ENCODE data around the gene GRIN3A.
A peak's percentile ranks its signal among the peaks of the same experiment; 100 is the strongest.
"Not testable (repeated sequence)": the region's sequence is repeated elsewhere in the genome, so short reads cannot be mapped to it uniquely, and the experiment has no call there.

GRIN3A gene

GRCh38 chr9:101736717-101737116 lies 1.7 kb downstream of the GRIN3A start:
- in situ Hi-C loops (cut with HindIII; ENCODE audit: low pct_ligation_motif_present, low sequenced_read_pairs): no loop called here
- peak; percentile 40 for DNase-seq
- H3K27ac ChIP-seq: no peak overlapping the region
- TF ChIP-seq CTCF (IDR thresholded peaks at IDR 0.05; ENCODE audit: low read depth, low read length, missing control alignments): no peak
- peaks cover 30% of the 10 kb centered on the region for H3K27me3 ChIP-seq (replicated peaks)
- H3K4me3 ChIP-seq (ENCODE audit: low read depth, low read length): no peak overlapping the region
- H3K36me3 ChIP-seq (replicated peaks): no peaks in the 10 kb centered on the region

- Histone ChIP-seq H3K27me3 (replicated peaks) (peaks cover under 1% of the 10 kb centered on the region), H3K4me3 (ENCODE audit: low read depth, low read length) (no peak overlapping the region), H3K36me3 (replicated peaks) (no peaks in the 10 kb centered on the region), H3K27ac (no peak overlapping the region)
- TF ChIP-seq CTCF (IDR thresholded peaks at IDR 0.05; ENCODE audit: low read depth, low read length, missing control alignments): no peak
- no peak for DNase-seq
- in situ Hi-C loops (cut with HindIII; ENCODE audit: low pct_ligation_motif_present, low sequenced_read_pairs): no loop called here
Measured at GRCh38 chr9:101731429-101731828, 7.0 kb downstream of the GRIN3A start.

- H3K36me3 ChIP-seq (replicated peaks): no peaks in the 10 kb centered on the region
- TF ChIP-seq CTCF (IDR thresholded peaks at IDR 0.05; ENCODE audit: low read depth, low read length, missing control alignments): peak; percentile 68
- in situ Hi-C loops (cut with HindIII; ENCODE audit: low pct_ligation_motif_present, low sequenced_read_pairs): no loop called here
- no peak overlapping the region for H3K27ac ChIP-seq
- no peak overlapping the region for H3K4me3 ChIP-seq (ENCODE audit: low read depth, low read length)
- H3K27me3 ChIP-seq (replicated peaks): no peaks in the 10 kb centered on the region
- peak; percentile 26 for DNase-seq
Measured at GRCh38 chr9:101727612-101728524, 10.6 kb downstream of the GRIN3A start.

- DNase-seq; H3K27ac ChIP-seq; H3K36me3 ChIP-seq (replicated peaks); H3K27me3 ChIP-seq (replicated peaks); in situ Hi-C loops (cut with HindIII; ENCODE audit: low pct_ligation_motif_present, low sequenced_read_pairs); H3K4me3 ChIP-seq (ENCODE audit: low read depth, low read length): not testable (repeated sequence)
Measured at GRCh38 chr9:101724271-101724670, 14.2 kb downstream of the GRIN3A start.

GRCh38 chr9:101718192-101718591 lies 20.3 kb downstream of the GRIN3A start:
- Histone ChIP-seq H3K27me3 (replicated peaks) (no peaks in the 10 kb centered on the region), H3K27ac (no peak overlapping the region), H3K36me3 (replicated peaks) (no peaks in the 10 kb centered on the region), H3K4me3 (ENCODE audit: low read depth, low read length) (no peak overlapping the region)
- no peak for DNase-seq
- in situ Hi-C loops (cut with HindIII; ENCODE audit: low pct_ligation_motif_present, low sequenced_read_pairs): no loop called here
- TF ChIP-seq CTCF (IDR thresholded peaks at IDR 0.05; ENCODE audit: low read depth, low read length, missing control alignments): no peak

- DNase-seq: no peak
Measured at GRCh38 chr9:101716629-101717028, 21.8 kb downstream of the GRIN3A start.

More at GRCh38 chr9:101716629-101717028, 21.8 kb downstream of the GRIN3A start:
- no peak overlapping the region for H3K27ac ChIP-seq
- no peaks in the 10 kb centered on the region for H3K36me3 ChIP-seq (replicated peaks)
- in situ Hi-C loops (cut with HindIII; ENCODE audit: low pct_ligation_motif_present, low sequenced_read_pairs): no loop called here
- H3K4me3 ChIP-seq (ENCODE audit: low read depth, low read length): no peak overlapping the region
- no peaks in the 10 kb centered on the region for H3K27me3 ChIP-seq (replicated peaks)
- no peak for TF ChIP-seq CTCF (IDR thresholded peaks at IDR 0.05; ENCODE audit: low read depth, low read length, missing control alignments)

Data from brain microvascular endothelial cell (primary cell).